Activated B cell treated with CpG ODN at 0.5 μM for 24 hours (primary cell): ENCODE measurements around the gene MOB1A. TPM values are rescaled to one million over a fixed set of nuclear protein-coding genes. Genes with fewer than 3 reads are reported as not detected.

Experiments used
- ATAC-seq: fragments of 200-7000 bp; cut with Tn5 transposase; one replicate; pipeline ENCODE4 v1.10.0; 2021; ENCODE audit warnings: low read depth, mild to moderate bottlenecking, moderate library complexity
- CTCF ChIA-PET: fragments of 350-600 bp; sonication (Branson Sonifier 250); formaldehyde crosslinking; loops from one replicate; lab custom pipeline; 2021; ENCODE audit warnings: antibody characterized with exemption; lab: Charles Lee
- POLR2A ChIA-PET: fragments of 350-600 bp; sonication (Branson Sonifier 250); formaldehyde crosslinking; loops from one replicate; lab custom pipeline; 2021; ENCODE audit warnings: antibody characterized with exemption; lab: Charles Lee
- DNase-seq: peaks from one replicate; pipeline ENCODE4 v3.0.0; 2022
- H3K27ac Mint-ChIP-seq: one replicate; pipeline ENCODE4 v1.8.0; 2020; ENCODE audit warnings: mixed read lengths
- H3K27me3 Mint-ChIP-seq: one replicate; pipeline ENCODE4 v1.8.0; 2021; ENCODE audit warnings: mixed read lengths
- H3K36me3 Mint-ChIP-seq: one replicate; pipeline ENCODE4 v1.8.0; 2021; ENCODE audit warnings: low read depth, mixed read lengths
- H3K4me1 Mint-ChIP-seq: one replicate; pipeline ENCODE4 v1.8.0; 2021; ENCODE audit warnings: mixed read lengths
- H3K4me3 Mint-ChIP-seq: one replicate; pipeline ENCODE4 v1.8.0; 2020; ENCODE audit warnings: mild to moderate bottlenecking, mixed read lengths
- H3K9me3 Mint-ChIP-seq: one replicate; pipeline ENCODE4 v1.8.0; 2020; ENCODE audit warnings: mixed read lengths
- CTCF ChIP-seq: fragments of 200-600 bp; IDR thresholded peaks from one replicate; pipeline ENCODE4 v1.8.0; 2022; ENCODE audit warnings: antibody characterized with exemption, mild to moderate bottlenecking
- intact Hi-C: fragments of 100-400 bp; cut with micrococcal nuclease; formaldehyde crosslinking; loops from one replicate; pipeline ENCODE4 v1.15.1; 2024
- total RNA-seq: library from RNA; stranded (reverse); gene quantifications from 2 replicates; pipeline ENCODE4 v1.2.3, GENCODE V29; 2022

MOB1A gene
- total RNA-seq, 1 donor from 2014 or later = 318 TPM

DNA sequence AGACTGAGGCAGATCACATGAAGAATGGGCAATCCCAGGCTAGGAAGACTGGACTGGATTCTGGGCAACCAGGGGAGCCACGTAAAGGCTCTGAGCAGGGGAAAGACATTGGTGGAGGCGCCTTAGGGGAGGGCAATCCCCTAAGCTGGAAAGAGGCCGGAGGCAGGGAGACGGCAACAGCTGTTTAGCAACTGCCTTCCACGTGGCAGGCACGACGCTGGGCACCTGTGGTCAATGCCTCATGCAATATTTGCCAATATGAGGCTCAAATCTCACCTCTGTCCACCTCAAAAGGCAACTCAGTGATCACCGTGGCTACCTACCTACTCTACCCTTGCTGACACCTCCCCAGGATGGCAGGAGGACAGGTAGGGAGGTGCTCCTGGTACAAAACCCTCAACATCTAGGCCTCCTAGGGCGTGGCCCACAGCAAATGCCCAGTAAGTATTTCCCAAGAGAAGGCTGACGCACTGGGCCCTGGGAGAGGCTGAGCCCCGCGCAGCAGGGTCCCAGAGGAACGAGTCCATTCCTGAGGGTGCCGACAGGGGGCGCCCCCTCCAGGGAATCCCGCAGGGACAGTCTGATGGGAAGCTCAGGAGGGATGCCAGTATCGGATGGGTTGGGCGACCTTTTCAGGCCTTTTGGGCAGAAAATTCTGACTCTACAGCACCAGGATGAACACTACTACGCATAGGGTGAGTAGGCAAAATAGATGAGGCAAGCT is 39.9 kb downstream of the MOB1A start:
- Mint-ChIP-seq H3K36me3 (peaks cover 30% of the 10 kb centered on the region), H3K27ac (no peak overlapping the region), H3K4me1 (peaks cover 2% of the 10 kb centered on the region), H3K27me3 (no peaks in the 10 kb centered on the region), H3K9me3 (no peaks in the 10 kb centered on the region), H3K4me3 (no peak overlapping the region)
- TF ChIP-seq CTCF = no peak
- DNase-seq = no peak
- ChIA-PET POLR2A (no interaction called here), CTCF (interaction anchor here (1.2 kb wide), 1 partner anchor 231 kb away, joined by 3 read pairs; no protein-coding TSS in a partner anchor)
- ATAC-seq = no peak
- intact Hi-C loops = no loop called here

GRCh38 chr2:74137651-74138599 is 40.8 kb downstream of the MOB1A start:
- DNase-seq (no peak), ATAC-seq (no peak)
- no peak for TF ChIP-seq CTCF
- CTCF ChIA-PET = interaction anchor here (0.6 kb wide), 1 partner anchor 62 kb away, joined by 3 read pairs; no protein-coding TSS in a partner anchor
- Mint-ChIP-seq H3K27me3 (no peaks in the 10 kb centered on the region), H3K4me1 (peaks cover 2% of the 10 kb centered on the region), H3K27ac (no peak overlapping the region), H3K36me3 (peaks cover 36% of the 10 kb centered on the region), H3K4me3 (no peak overlapping the region), H3K9me3 (no peaks in the 10 kb centered on the region)
- POLR2A ChIA-PET = no interaction called here
- intact Hi-C loops = no loop called here

GRCh38 chr2:74131901-74132300 is 46.8 kb downstream of the MOB1A start:
- intact Hi-C loops = no loop called here
- ChIA-PET CTCF (no interaction called here), POLR2A (no interaction called here)
- H3K36me3 Mint-ChIP-seq = peaks cover 18% of the 10 kb centered on the region
- H3K27ac Mint-ChIP-seq = no peak overlapping the region
- H3K4me1 Mint-ChIP-seq = no peaks in the 10 kb centered on the region
- H3K9me3 Mint-ChIP-seq = no peaks in the 10 kb centered on the region
- no peaks in the 10 kb centered on the region for H3K27me3 Mint-ChIP-seq
- TF ChIP-seq CTCF = no peak
- H3K4me3 Mint-ChIP-seq = no peak overlapping the region
- DNase-seq (no peak), ATAC-seq (no peak)

DNA sequence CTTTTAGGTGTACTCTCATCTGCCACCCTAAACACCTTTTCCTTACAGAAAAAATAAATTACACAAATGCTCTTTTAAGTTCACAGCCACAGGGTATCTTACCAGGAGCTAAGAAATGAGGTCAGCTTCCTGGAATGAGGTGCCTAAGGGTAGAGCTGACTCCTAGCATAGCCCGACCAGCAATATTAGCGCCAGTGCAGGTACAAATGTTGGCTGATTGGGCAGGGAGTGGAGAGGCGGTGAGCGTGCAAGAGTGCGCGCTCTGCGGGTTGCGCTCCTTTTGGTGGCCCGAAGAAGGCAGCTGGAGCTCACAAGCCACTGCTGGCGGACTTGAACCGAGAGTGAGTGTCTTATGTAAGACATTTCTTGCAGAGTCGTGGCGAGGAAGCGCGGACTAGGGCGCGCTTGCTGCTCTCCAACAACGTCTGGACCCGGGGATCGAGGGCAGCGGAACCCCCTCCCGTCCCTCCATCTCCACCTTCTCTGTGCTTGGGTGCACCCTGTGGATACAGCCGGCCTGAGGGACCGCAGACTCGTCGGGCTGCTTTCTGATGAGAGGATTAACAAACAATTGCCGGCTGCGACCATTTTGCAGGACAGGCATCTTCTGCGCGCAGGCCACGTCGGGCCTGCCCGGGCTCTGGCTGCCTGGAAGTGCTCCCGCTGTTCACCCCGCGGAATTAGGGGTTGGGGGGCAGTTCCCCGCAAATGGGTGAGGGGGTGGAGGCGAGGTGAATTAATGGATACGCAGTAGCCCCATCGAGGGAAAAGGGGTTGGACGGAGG is 48.3 kb downstream of the MOB1A start:
- intact Hi-C loops = no loop called here
- no peak for DNase-seq
- no peak for ATAC-seq
- Mint-ChIP-seq H3K27ac (no peak overlapping the region), H3K36me3 (peaks cover 18% of the 10 kb centered on the region), H3K27me3 (no peaks in the 10 kb centered on the region), H3K4me3 (no peak overlapping the region), H3K9me3 (no peaks in the 10 kb centered on the region), H3K4me1 (no peaks in the 10 kb centered on the region)
- TF ChIP-seq CTCF = no peak
- ChIA-PET CTCF (no interaction called here), POLR2A (no interaction called here)
